HEK293 (cell line): ENCODE data around the gene KIRREL3.

ENCODE experiments used
- CTCF ChIA-PET: fragments of 350-600 bp; formaldehyde crosslinking; extraction: SDS; loops from one replicate; lab custom pipeline; 2021; ENCODE audit warnings: antibody characterized with exemption; lab: Yijun Ruan, JAX
- POLR2A ChIA-PET: fragments of 300-600 bp; formaldehyde crosslinking; extraction: SDS; loops from one replicate; lab custom pipeline; 2020; ENCODE audit warnings: antibody characterized with exemption, inconsistent platforms; lab: Yijun Ruan, JAX
- H3K27ac ChIP-seq: fragments of 200-500 bp; sonication (Bioruptor generic); 2 replicates; pipeline ENCODE4 v1.5.1; 2014; ENCODE audit warnings: low read depth, low read length, control low read depth, inconsistent platforms; ENCODE audit errors: extremely low read depth
- H3K36me3 ChIP-seq, 2 experiments: fragments of 200-500 bp in 1 of 2; sonication (Bioruptor generic) in 1 of 2; 1 replicate in 1 of 2; 2 replicates in 1 of 2; pipeline ENCODE4 v1.5.1; 2014 to 2017; ENCODE audit warnings: inconsistent platforms in 2 of 2, low read length in 2 of 2; ENCODE audit not compliant: control insufficient read depth in 2 of 2, insufficient read depth in 1 of 2
- H3K4me1 ChIP-seq: fragments of 200-500 bp; sonication (Bioruptor generic); 2 replicates; pipeline ENCODE4 v1.5.1; 2014; ENCODE audit warnings: mild to moderate bottlenecking, low read length, inconsistent platforms; ENCODE audit not compliant: control insufficient read depth, insufficient read depth
- H3K4me3 ChIP-seq: 2 replicates; pipeline ENCODE4 v1.5.1; 2011; ENCODE audit warnings: low read depth, mild to moderate bottlenecking, control low read depth, low read length, moderate library complexity
- H3K9me3 ChIP-seq: fragments of 200-500 bp; sonication (Bioruptor generic); 2 replicates; pipeline ENCODE4 v1.5.1; 2014; ENCODE audit warnings: low read depth, low read length, inconsistent platforms; ENCODE audit not compliant: control insufficient read depth, insufficient read depth
- IKZF3 ChIP-seq: fragments of 450-650 bp; IDR thresholded peaks from 2 replicates; pipeline ENCODE4 v1.5.0; 2018; ENCODE audit warnings: missing biosample characterization, mild to moderate bottlenecking, missing genetic modification characterization, moderate library complexity
- SP7 ChIP-seq: fragments of 450-650 bp; formaldehyde crosslinking; IDR thresholded peaks from 2 replicates; pipeline ENCODE4 v1.5.1; 2016; ENCODE audit warnings: missing biosample characterization, missing genetic modification characterization
- ZNF10 ChIP-seq: fragments of 450-650 bp; formaldehyde crosslinking; IDR thresholded peaks from 2 replicates; pipeline ENCODE4 v1.5.1; 2017; ENCODE audit warnings: missing biosample characterization, missing genetic modification characterization
- ZNF214 ChIP-seq: fragments of 450-650 bp; formaldehyde crosslinking; IDR thresholded peaks from 2 replicates; pipeline ENCODE4 v1.5.1; 2017; ENCODE audit warnings: missing biosample characterization, mild to moderate bottlenecking, missing genetic modification characterization, borderline replicate concordance
- ZNF600 ChIP-seq: fragments of 450-650 bp; formaldehyde crosslinking; IDR thresholded peaks from 2 replicates; pipeline ENCODE4 v1.5.1; 2016; ENCODE audit warnings: missing biosample characterization, missing genetic modification characterization
- ZNF623 ChIP-seq: fragments of 450-650 bp; formaldehyde crosslinking; IDR thresholded peaks from 2 replicates; pipeline ENCODE4 v1.5.1; 2016; ENCODE audit warnings: missing biosample characterization, missing genetic modification characterization
- ZNF660 ChIP-seq: fragments of 450-650 bp; IDR thresholded peaks from 2 replicates; pipeline ENCODE4 v1.5.1; 2018; ENCODE audit warnings: missing biosample characterization, mild to moderate bottlenecking, missing genetic modification characterization
- ZNF670 ChIP-seq: fragments of 450-650 bp; formaldehyde crosslinking; IDR thresholded peaks from 2 replicates; pipeline ENCODE4 v1.5.1; 2016; ENCODE audit warnings: missing biosample characterization, missing genetic modification characterization, low read depth
- ZNF707 ChIP-seq: fragments of 450-650 bp; formaldehyde crosslinking; IDR thresholded peaks from 2 replicates; pipeline ENCODE4 v1.5.1; 2016; ENCODE audit warnings: missing biosample characterization, missing genetic modification characterization
- ZNF791 ChIP-seq: fragments of 450-650 bp; formaldehyde crosslinking; IDR thresholded peaks from 2 replicates; pipeline ENCODE4 v1.5.1; 2016; ENCODE audit warnings: missing biosample characterization, missing genetic modification characterization
- ZSCAN23 ChIP-seq: fragments of 450-650 bp; formaldehyde crosslinking; IDR thresholded peaks from 2 replicates; pipeline ENCODE4 v1.5.1; 2016; ENCODE audit warnings: missing biosample characterization, missing genetic modification characterization
- TF ChIP-seq, protein P1 (sequence below): fragments of 450-650 bp; formaldehyde crosslinking; IDR thresholded peaks from 2 replicates; pipeline ENCODE4 v1.5.1; 2016; ENCODE audit warnings: missing biosample characterization, missing genetic modification characterization
- TF ChIP-seq, protein P2 (sequence below): fragments of 450-650 bp; formaldehyde crosslinking; IDR thresholded peaks from 2 replicates; pipeline ENCODE4 v1.5.1; 2016; ENCODE audit warnings: missing biosample characterization, missing genetic modification characterization
- TF ChIP-seq, protein P3 (sequence below): fragments of 450-650 bp; formaldehyde crosslinking; IDR thresholded peaks from 2 replicates; pipeline ENCODE4 v1.5.1; 2016; ENCODE audit warnings: missing biosample characterization, missing genetic modification characterization, low read depth
- TF ChIP-seq, protein P4 (sequence below): fragments of 450-650 bp; formaldehyde crosslinking; IDR thresholded peaks from 2 replicates; pipeline ENCODE4 v1.5.1; 2016; ENCODE audit warnings: missing biosample characterization, missing genetic modification characterization
- TF ChIP-seq, protein P5 (sequence below): fragments of 450-650 bp; formaldehyde crosslinking; IDR thresholded peaks from 2 replicates; pipeline ENCODE4 v1.5.0; 2017; ENCODE audit warnings: missing biosample characterization, missing genetic modification characterization, borderline replicate concordance
- TF ChIP-seq, protein P6 (sequence below): fragments of 450-650 bp; formaldehyde crosslinking; IDR thresholded peaks from 2 replicates; pipeline ENCODE4 v1.5.1; 2017; ENCODE audit warnings: missing biosample characterization, missing genetic modification characterization
- TF ChIP-seq, protein P7 (sequence below): fragments of 450-650 bp; formaldehyde crosslinking; IDR thresholded peaks from 2 replicates; pipeline ENCODE4 v1.5.1; 2017; ENCODE audit warnings: missing biosample characterization, missing genetic modification characterization

The KIRREL3 gene

DNA sequence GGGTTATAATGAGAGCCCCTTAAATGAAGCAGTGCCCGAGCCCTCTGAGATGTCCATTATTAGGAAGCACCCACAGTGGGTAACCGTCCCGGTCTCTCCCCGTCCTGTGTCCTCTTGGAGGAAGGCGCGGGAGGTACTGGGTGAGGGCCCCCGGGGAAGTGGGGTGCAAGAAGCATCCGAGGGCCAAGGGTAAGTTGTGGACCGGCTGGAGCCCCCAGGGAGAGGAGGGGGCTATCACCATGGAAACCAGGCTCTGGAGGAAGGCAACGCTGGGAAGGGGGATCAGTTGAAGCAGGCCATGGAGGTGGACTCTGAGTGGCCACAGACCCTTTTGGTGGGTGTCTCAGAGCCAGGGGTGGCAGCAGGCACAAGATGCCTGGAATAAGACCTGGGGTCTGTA lies 471.5 kb downstream of the KIRREL3 start (continued):
- TF ChIP-seq, protein P1, sequence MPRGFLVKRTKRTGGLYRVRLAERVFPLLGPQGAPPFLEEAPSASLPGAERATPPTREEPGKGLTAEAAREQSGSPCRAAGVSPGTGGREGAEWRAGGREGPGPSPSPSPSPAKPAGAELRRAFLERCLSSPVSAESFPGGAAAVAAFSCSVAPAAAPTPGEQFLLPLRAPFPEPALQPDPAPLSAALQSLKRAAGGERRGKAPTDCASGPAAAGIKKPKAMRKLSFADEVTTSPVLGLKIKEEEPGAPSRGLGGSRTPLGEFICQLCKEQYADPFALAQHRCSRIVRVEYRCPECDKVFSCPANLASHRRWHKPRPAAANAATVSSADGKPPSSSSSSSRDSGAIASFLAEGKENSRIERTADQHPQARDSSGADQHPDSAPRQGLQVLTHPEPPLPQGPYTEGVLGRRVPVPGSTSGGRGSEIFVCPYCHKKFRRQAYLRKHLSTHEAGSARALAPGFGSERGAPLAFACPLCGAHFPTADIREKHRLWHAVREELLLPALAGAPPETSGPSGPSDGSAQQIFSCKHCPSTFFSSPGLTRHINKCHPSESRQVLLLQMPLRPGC (tag by site-specific recombination), result no peak
- TF ChIP-seq, protein P2, sequence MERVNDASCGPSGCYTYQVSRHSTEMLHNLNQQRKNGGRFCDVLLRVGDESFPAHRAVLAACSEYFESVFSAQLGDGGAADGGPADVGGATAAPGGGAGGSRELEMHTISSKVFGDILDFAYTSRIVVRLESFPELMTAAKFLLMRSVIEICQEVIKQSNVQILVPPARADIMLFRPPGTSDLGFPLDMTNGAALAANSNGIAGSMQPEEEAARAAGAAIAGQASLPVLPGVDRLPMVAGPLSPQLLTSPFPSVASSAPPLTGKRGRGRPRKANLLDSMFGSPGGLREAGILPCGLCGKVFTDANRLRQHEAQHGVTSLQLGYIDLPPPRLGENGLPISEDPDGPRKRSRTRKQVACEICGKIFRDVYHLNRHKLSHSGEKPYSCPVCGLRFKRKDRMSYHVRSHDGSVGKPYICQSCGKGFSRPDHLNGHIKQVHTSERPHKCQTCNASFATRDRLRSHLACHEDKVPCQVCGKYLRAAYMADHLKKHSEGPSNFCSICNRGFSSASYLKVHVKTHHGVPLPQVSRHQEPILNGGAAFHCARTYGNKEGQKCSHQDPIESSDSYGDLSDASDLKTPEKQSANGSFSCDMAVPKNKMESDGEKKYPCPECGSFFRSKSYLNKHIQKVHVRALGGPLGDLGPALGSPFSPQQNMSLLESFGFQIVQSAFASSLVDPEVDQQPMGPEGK (tag by site-specific recombination), result no peak
- no peak for TF ChIP-seq ZNF791 (tag by site-specific recombination)
- TF ChIP-seq ZNF10 (tag by site-specific recombination), result no peak
- TF ChIP-seq ZNF214 (tag by site-specific recombination), result no peak
- TF ChIP-seq ZNF623 (tag by site-specific recombination), result no peak
- TF ChIP-seq ZNF707, result no peak
- TF ChIP-seq ZNF660 (tag by site-specific recombination), result no peak

DNA sequence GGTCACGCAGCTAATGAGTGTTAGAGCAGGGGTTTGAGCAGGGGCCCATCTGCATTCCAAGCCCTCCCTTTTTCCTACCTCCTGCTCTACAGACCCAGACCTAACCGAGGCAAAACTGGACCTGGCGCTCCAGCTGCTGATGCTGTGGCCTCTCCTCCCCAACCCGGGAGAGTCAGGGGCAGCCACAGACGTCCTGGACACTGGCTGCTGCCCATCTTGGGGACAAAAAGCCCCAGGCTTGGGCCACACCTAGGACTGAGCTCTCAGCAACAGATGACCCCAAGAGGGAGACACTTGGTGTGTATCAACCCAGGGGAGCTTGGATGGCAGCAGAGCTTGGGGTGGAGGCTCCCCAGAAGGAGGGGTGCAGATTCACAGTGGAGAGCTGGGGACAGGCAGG lies 472.5 kb downstream of the KIRREL3 start:
- no peaks in the 10 kb centered on the region for H3K36me3 ChIP-seq
- no peak overlapping the region for H3K27ac ChIP-seq
- no peak overlapping the region for H3K4me3 ChIP-seq
- TF ChIP-seq, protein P3, sequence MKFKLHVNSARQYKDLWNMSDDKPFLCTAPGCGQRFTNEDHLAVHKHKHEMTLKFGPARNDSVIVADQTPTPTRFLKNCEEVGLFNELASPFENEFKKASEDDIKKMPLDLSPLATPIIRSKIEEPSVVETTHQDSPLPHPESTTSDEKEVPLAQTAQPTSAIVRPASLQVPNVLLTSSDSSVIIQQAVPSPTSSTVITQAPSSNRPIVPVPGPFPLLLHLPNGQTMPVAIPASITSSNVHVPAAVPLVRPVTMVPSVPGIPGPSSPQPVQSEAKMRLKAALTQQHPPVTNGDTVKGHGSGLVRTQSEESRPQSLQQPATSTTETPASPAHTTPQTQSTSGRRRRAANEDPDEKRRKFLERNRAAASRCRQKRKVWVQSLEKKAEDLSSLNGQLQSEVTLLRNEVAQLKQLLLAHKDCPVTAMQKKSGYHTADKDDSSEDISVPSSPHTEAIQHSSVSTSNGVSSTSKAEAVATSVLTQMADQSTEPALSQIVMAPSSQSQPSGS (tag by site-specific recombination), result no peak
- TF ChIP-seq, protein P4, sequence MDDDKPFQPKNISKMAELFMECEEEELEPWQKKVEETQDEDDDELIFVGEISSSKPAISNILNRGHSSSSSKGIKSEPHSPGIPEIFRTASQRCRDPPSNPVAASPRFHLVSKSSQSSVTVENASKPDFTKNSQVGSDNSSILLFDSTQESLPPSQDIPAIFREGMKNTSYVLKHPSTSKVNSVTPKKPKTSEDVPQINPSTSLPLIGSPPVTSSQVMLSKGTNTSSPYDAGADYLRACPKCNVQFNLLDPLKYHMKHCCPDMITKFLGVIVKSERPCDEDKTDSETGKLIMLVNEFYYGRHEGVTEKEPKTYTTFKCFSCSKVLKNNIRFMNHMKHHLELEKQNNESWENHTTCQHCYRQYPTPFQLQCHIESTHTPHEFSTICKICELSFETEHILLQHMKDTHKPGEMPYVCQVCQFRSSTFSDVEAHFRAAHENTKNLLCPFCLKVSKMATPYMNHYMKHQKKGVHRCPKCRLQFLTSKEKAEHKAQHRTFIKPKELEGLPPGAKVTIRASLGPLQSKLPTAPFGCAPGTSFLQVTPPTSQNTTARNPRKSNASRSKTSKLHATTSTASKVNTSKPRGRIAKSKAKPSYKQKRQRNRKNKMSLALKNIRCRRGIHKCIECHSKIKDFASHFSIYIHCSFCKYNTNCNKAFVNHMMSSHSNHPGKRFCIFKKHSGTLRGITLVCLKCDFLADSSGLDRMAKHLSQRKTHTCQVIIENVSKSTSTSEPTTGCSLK (tag by site-specific recombination), result no peak
- TF ChIP-seq, protein P2 (tag by site-specific recombination), result no peak
- TF ChIP-seq IKZF3 (no peak), SP7 (tag by site-specific recombination) (no peak), ZNF670 (tag by site-specific recombination) (no peak), ZNF600 (no peak), ZSCAN23 (tag by site-specific recombination) (no peak), ZNF214 (tag by site-specific recombination) (no peak)
- TF ChIP-seq, protein P5, sequence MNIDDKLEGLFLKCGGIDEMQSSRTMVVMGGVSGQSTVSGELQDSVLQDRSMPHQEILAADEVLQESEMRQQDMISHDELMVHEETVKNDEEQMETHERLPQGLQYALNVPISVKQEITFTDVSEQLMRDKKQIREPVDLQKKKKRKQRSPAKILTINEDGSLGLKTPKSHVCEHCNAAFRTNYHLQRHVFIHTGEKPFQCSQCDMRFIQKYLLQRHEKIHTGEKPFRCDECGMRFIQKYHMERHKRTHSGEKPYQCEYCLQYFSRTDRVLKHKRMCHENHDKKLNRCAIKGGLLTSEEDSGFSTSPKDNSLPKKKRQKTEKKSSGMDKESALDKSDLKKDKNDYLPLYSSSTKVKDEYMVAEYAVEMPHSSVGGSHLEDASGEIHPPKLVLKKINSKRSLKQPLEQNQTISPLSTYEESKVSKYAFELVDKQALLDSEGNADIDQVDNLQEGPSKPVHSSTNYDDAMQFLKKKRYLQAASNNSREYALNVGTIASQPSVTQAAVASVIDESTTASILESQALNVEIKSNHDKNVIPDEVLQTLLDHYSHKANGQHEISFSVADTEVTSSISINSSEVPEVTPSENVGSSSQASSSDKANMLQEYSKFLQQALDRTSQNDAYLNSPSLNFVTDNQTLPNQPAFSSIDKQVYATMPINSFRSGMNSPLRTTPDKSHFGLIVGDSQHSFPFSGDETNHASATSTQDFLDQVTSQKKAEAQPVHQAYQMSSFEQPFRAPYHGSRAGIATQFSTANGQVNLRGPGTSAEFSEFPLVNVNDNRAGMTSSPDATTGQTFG, result no peak
- TF ChIP-seq, protein P6, sequence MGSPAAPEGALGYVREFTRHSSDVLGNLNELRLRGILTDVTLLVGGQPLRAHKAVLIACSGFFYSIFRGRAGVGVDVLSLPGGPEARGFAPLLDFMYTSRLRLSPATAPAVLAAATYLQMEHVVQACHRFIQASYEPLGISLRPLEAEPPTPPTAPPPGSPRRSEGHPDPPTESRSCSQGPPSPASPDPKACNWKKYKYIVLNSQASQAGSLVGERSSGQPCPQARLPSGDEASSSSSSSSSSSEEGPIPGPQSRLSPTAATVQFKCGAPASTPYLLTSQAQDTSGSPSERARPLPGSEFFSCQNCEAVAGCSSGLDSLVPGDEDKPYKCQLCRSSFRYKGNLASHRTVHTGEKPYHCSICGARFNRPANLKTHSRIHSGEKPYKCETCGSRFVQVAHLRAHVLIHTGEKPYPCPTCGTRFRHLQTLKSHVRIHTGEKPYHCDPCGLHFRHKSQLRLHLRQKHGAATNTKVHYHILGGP, result no peak
- TF ChIP-seq, protein P7, sequence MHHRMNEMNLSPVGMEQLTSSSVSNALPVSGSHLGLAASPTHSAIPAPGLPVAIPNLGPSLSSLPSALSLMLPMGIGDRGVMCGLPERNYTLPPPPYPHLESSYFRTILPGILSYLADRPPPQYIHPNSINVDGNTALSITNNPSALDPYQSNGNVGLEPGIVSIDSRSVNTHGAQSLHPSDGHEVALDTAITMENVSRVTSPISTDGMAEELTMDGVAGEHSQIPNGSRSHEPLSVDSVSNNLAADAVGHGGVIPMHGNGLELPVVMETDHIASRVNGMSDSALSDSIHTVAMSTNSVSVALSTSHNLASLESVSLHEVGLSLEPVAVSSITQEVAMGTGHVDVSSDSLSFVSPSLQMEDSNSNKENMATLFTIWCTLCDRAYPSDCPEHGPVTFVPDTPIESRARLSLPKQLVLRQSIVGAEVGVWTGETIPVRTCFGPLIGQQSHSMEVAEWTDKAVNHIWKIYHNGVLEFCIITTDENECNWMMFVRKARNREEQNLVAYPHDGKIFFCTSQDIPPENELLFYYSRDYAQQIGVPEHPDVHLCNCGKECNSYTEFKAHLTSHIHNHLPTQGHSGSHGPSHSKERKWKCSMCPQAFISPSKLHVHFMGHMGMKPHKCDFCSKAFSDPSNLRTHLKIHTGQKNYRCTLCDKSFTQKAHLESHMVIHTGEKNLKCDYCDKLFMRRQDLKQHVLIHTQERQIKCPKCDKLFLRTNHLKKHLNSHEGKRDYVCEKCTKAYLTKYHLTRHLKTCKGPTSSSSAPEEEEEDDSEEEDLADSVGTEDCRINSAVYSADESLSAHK, result no peak
- H3K4me1 ChIP-seq, result no peaks in the 10 kb centered on the region
- H3K9me3 ChIP-seq, result no peaks in the 10 kb centered on the region
- ChIA-PET POLR2A (no interaction called here), CTCF (interaction anchor here (0.5 to 0.7 kb wide), 2 partner anchors 43 to 189 kb away, joined by 3 to 4 read pairs; no protein-coding TSS in a partner anchor)
